GM21447 (cell line): Measurements from ENCODE around the gene SRSF10.
"Not testable (repeated sequence)": the region's sequence is repeated elsewhere in the genome, so short reads cannot be mapped to it uniquely, and the experiment has no call there.

Experiments
- ATAC-seq: cut with Tn5 transposase; IDR thresholded peaks from one replicate; pipeline ENCODE4 v1.9.1; 2021; ENCODE audit not compliant: unreplicated experiment

The SRSF10 gene

DNA sequence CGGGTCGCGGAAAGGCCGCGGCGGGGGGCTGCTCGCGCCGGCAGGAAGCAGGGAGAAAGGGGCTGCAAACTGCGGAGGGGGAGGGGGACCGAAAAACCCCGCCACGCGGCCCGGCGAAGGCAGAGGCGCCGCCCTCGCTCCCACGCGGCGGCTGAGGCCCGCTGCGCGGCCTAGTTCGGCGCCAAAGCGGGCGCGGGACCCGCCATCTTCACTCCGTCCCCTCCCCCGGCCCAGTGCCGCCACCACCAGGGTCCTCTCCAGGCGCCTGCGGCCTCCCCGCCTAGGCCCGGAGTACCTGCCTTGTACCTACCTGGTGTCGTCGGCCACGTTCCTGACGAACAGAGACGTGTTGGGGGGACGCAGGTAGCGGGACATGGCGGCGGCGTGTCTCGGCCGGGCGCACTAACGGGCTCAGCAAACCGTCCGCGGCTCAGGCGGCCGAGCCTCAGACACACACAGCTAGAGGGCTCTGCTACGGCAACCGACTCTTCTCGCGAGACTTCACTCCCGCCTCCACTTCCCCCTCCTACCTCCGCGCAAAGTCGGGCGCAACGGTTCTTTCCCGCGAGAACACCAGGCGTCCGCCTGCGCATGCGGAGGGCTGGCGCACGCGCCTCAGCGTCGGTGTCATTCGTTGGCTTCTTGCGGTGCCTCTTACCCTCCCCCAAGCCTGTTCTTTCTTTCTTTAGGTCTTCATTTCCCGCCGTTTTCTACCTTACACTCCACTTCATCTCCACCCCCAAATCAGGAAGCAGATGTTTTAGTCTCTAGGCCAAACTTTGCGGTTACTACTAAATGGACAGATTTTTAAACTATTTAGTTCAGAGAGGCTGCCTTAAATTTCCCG, at the start of gene SRSF10:
SRSF10 (minus strand) TSS at position 447 of the 847 bp plus-strand sequence; CDS start at position 375, 72 bp downstream.
- ATAC-seq = peak; percentile 81

DNA sequence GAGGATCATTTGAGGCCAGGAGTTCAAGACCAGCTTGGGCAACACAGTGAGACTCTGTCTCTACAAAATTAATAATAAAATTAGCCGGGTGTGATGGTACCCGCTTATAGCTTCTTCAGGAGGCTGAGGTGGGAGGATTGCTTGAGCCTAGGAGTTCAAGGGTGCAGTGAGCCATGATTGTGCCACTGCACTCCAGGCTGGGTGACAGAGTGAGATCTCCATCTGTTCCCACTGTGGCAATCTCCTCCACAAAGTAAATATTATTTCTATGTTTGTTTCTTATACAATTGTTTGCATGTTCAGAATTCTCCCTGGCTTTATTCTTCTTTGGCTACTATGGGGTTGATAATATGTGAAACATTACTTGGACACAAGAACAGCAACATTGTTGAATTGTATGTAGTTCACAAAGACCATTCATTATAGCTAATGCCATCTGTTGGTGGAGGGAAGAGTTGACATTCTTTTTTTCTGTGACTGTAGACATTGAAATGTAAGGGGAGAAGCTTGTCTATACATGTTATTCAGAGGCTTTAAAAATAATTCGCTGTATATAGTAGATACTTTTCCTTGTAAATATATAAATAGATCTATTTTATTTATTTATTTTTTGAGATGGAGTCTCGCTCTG, 47.8 kb upstream of the SRSF10 start:
- no peak for ATAC-seq

DNA sequence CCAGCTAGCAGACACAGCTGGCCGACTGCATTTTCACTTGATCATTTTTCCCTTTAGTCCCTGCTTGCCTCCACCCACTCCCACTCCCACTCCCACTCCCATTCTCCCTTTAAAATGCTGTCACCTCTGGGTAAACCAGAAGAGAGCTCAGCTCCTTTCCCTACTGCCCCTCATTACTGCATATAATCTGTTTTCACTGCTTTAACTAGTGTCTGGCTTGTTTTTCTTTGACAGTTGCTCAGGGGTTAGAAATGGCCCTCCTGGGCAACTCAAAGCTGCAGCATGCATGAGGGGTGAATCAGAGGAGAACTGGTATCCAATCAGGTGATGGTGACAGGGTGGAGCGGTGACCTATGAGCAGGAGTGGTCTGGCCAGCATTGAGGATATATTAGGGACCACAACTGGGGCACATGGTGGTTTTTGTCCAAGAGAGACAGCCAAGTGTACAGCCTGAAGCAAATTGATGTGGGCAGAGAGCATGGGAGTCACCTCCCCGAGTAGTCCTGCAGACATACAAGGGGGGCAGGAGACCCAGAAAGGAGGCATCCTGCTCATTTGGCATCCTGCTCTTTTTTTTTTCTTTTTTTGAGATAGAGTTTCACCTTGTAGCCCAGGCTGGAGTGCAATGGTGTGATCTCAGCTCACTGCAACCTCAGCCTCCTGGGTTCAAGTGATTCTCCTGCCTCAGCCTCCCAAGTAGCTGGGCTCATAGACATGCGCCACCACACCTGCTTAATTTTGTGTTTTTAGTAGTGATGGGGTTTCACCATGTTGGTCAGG, 42.6 kb upstream of the SRSF10 start:
- no peak for ATAC-seq

DNA sequence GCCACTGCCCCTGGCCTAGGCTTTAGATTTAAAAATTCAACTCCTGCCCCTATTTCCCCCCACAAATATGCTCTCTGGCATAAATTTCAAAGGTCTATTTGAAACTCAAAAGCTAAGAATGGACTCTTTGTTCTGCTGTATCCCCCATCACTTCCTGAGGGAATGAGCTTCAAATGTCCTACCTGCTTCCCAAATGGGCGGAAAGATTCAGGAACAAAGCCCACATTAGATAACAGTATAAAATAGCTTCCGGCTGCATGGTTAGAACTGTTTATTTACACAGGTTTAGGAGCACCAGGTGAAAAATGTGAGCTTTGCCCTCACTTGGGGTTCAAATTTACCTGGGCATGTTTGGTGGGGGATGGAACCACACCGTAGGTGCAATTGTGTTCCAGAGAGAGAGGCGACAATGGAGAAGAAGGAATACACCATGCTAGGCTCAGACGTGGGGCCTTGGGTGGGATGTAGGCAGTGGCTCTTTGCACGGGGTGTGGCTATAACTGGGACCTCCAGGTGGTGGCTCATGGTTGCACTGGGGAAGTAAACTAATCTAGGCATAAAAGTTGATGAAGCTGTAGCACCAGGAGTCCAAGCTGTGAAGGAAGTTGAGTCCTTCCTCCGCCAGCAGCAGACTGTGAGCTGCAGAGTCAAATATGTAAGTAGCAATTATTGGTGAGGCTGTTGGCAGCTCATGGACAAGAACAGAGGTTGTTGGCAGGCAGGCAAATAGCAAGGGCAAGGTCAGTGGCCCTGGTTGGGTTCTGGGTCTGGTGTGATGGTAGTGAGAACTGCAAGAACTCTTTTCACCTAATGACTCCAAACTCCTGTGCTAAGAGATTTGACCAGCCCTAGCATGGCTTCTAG, 41.5 kb upstream of the SRSF10 start:
- ATAC-seq = no peak

DNA sequence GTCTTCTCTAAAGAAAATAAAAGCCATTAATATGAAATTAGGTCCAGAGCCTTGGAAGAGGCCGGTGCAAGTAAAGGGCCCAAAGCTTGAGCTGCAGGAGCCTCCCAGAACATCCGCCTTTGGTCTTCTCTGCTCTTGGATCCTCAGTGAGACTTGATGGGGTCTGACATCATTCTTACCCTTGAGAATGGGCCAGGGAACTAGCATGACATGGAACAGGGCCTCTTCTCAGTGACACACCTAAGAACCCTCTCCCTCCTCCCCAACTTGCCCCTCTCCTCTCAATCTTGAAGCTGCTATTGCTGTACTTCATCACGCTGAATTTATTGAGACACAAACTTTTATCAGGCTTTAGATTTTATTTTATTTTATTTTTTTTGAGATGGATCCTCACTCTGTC, 40.3 kb upstream of the SRSF10 start:
- ATAC-seq = no peak

DNA sequence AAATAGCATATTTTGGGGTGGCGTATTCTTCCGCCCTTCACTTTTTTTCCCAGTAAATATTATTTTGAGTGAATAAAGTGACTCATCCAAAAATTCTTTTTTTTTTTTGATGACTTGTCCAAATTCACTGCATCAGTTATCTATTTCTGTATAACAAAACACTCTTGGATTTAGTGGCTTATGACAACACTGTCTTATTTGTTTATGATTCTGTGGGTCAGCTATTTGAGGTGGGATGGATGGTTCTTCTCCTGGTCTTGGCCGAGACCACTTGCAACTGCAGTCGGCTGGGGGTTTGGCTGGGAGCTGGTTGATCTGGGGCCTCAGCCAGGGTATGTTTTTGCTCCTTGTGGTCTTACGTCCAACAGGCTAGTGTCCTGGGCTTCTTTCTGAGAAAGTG, 39.9 kb upstream of the SRSF10 start:
- no peak for ATAC-seq

DNA sequence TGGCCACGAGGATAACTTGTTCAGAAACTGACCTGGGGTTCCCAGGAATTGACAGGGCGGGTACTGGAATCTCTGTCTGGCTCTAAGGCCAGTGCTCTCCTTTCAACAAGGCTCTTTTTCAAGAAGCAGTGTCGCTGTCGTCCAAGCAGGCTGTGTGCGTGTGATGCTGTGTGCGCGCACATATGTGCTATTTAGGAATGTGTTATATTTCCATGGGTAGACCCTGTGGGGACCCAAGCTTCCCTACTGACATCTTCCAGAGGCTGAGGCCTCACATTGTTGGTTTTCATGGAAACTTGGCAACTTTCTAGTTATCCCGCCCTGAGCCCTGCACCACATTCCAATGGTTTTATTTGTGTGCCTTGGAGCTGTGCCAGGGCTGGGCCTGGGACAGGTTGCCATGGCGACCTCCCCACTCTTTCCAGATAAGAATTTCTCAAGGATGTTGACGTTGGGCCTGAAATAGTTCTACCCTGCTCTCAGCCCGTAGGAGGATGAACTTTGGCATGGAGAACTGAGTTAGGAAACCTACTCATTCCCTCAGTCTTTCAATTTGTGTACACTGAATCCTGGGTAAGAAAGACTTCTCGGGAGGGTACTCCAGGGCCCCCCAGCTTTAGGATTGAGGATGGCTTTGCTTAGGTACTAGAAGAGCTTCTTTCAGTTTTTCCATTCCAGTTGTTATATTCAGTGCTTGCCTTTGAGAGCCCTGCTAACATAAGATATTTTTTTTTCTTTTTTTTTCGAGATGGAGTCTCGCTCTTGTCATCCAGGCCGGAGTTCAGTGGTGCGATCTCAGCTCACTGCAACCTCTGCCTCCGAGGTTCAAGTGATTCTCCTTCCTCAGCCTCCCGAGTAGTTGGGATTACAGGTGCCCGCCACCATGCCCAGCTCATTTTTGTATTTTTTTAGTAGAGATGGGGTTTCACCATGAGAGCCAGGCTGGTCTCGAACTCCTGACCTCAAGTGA, 38.8 kb upstream of the SRSF10 start:
- no peak for ATAC-seq

DNA sequence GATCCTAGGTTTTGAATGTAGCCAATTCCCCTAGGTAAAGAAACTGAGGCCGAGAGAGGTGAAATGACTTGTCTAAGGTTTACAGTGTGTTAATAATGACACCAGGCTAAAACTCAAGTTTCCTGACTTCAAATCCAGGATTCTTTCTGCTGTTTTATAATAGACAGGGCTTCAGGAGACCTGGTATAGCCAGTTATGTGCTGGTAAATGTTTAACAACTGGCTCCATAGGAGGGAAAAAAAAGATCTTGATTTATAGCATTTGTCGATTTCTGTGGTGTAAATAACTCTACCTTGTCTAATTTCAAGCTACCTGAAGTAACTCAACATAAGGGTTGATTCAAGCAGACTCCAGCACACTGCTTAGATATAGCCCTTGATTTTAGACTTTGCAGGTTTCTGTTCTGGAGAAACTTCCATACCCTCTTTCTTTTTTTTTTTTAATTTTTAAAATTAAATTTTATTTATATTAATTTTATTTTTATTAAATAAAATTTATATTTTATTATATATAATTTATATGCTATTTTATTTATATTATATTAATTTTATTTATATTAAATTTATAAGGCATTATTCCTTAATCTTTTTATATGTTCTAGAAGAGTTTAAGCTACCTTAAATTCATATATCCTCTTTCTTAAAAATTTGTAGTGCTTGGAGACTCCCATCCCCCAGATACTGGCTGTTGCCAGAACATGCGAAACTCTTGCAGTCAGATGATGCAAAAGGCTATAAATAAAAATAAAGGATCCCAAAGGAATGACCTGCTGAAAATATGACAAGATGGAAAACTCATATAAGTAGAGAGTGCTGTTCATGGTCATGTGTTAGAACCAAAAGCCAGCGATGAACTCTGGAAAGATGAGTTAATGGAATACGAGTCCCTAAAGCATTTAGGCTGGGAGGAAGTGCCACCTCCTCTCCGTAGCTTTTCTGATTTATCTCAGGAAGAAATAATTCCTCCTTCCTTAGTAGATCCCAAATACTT, 35.4 kb upstream of the SRSF10 start:
- ATAC-seq = no peak

DNA sequence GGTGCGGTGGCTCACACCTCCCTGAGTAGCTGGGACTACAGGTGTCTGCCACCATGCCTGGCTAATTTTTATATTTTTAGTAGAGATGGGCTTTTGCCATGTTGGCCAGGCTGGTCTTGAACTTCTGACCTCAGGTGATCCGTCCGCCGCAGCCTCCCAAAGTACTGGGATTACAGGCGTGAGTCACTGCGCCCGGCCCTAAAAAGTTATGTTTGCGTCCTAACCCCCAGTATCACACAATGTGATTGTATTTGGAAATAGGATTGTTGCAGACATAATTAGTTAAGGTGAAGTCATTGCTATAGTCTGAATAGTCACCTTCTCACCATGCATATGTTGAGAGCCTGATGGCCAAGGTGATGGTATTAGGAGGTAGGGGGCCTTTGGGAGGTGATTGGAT, 32.8 kb upstream of the SRSF10 start:
- not testable (repeated sequence) for ATAC-seq

DNA sequence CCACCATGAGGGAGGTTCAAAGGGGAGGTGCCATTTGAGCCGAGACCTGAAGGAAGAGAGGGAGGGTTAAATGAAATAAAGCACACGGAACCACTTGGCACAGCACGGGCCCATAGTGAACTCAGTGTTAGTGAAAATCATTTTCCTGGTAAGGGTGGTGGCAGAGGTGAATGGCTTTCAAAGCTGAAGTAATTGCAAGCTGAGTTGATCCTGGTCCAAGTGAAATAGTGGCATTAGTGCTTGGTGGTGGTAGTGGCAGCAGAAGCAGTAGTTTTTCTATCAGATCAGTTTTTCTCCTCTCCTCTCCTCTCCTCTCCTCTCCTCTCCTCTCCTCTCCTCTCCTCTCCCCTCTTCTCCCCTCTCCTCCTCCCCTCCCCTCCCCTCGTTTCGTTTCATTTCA, 30.5 kb upstream of the SRSF10 start:
- no peak for ATAC-seq

DNA sequence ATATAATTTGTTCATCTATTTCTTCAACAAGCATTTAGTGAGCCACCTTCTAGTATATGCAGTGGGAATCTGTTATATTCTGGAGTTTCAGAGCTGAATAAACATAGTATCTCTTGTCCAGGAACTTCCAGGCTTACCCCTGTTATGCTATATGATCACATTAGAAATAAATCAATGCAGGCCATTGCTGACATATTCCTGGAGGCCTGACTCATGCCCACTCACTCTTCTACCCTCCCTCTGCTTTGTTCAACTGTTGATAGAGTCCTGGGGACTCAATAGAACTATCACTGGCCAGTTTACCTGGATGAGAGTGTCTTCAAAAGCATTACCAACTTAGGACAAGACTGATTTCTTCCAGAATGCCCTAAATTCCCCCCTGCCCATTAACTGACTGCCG, 29.3 kb upstream of the SRSF10 start:
- no peak for ATAC-seq

DNA sequence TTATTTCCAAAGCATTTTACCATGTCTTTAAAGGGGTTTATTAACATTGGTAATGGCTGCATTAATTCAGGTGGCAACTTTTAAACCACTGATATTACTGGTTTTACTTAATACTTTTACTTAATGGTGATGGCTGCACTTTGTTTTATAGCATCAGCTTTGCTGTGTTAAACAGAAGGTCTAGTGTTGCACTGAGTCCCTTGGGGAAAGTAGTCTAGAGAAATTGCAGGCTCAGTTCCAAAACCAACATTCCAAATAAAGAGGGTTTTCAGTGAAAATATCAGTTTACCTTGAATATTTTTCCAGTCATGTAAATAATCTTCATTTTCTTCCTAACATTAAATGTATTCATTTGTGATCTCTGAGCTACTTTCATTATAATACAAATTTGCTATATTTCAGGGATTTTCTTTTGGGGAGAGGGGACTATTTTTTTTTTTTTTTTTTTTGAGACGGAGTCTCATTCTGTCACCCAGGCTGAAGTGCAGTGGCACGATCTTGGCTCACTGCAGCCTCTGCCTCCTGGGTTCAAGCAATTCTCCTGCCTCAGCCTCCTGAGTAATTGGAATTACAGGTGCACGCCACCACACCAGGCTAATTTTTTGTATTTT, 28.6 kb upstream of the SRSF10 start:
- not testable (repeated sequence) for ATAC-seq

DNA sequence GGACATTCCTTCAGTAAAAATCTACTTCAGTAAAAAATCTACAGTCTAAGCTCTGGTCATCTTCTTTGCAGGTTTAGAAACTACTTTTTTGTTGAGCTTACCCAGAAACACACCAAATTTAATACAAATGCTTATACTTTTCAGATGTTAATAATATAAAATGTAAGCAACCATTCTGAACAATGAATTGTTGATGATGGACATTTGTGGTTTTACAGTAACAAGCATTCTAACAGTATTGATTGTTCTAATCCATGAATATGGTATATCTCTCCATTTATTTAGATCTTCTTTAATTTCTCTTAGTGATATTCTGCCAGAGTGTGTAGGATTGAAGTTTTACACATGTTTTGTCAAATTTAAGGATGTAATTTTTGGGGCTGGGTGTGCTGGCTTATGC, 27.0 kb upstream of the SRSF10 start:
- ATAC-seq = no peak

DNA sequence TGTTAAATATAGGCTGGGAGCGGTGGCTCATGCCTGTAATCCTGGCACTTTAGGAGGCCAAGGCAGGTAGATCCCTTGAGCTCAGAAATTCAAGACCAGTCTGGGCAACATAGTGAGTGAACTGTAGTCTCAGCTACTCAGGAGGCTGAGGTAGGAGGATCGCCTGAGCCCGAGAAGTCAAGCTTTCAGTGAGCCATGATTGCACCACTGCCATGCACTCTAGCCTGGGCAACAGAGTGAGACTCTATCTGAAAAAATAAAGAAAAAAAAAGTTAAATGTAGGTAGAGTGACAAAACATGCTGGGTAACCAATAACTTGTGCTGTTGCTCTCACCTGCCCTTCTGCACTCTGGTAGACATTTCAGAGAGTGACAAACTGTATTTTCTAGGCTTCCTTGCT, 25.0 kb upstream of the SRSF10 start:
- no peak for ATAC-seq

DNA sequence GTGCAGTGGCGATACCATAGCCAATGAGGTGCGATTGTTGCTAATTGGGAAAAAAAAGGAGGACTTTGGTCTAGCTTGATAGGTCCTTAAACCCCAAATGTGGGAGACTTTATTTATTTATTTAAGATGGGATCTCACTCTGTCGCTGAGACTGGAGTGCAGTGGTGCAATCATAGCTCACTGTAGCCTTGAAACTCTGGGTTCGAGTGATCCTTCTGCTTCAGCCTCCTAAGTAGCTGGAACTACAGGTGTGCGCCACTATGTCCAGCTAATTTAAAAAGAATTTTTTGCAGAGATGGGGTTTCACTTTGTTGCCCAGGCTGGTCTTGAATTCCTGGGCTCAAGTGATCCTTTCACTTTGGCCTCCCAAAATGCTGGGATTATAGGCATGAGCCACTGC, 24.0 kb upstream of the SRSF10 start:
- no peak for ATAC-seq

DNA sequence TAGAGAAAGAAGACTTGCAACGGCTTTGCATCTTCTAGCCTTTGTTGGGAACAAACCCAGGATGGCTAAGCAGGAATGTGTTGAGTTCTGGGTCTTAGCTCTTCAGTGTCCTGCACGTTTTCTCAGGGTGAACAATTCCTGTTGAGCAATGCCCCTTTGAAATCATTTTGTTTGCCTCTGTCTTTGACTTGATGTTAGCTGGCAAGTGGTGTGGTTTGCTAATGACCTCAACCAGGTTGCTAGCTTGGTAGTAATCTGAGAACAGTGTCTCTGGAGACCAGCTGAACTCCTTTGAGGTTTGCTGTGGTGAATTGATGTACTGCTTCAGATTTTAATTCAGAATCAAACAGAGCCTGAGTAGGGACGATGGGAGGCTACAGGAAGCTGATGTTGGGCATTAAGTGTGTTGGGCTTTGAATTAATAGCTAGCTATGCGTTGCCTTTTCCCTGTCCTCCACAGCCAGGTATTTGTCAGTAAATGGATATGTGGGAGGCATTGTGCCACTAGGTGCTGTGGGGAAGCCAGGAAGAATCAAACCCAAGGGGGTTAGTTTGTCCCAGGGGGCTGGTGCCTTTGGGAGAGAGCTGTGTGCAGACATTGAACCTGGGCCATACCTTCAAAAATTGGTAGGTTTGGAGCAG, 23.3 kb upstream of the SRSF10 start:
- ATAC-seq = no peak

DNA sequence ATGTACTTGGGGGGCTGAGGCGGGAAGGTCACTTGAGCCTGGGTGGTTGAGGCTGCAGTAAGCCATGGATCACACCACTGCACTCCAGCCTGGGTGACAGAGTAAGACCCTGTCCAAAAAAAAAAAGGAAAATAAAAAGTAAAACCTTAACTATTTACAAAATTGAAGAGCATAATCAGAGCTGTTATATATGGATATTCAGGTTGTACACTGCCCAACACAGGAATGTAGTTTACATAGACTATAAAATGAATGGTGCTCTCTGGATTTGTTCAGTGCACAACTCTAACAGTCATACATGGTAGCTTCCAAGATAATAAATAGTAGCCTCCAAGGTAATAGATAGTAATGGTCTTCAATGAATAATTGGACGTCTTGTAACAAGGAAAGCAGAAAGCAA, 22.6 kb upstream of the SRSF10 start:
- no peak for ATAC-seq
